GM12872 (cell line): ENCODE results near the gene LAMC1.

Experiments used
- TF ChIP-seq, protein P1 (sequence below): IDR thresholded peaks from 3 replicates; pipeline ENCODE4 v1.5.1; 2011; ENCODE audit warnings: low read depth, mild to moderate bottlenecking, low read length, moderate library complexity; ENCODE audit not compliant: insufficient read depth

LAMC1 gene

DNA sequence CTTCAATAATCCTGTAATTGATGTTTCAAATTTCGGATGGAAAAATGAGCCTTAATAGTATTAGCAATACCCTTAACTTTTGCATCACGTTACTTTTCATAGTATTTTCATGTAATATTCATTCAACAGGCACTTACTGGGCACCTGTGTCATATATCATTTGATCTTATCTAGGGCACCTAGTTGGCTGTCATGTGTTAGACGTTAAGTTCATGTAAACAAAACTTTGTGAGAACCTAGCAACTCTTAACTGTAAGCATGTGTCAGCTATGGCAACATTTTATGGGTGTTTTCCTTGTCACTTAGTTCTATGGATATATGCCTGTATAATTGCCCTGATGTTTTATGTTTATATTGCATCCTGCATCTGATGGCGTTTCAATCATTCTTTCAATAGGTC is 163.6 kb downstream of the LAMC1 start:
- TF ChIP-seq, protein P1, sequence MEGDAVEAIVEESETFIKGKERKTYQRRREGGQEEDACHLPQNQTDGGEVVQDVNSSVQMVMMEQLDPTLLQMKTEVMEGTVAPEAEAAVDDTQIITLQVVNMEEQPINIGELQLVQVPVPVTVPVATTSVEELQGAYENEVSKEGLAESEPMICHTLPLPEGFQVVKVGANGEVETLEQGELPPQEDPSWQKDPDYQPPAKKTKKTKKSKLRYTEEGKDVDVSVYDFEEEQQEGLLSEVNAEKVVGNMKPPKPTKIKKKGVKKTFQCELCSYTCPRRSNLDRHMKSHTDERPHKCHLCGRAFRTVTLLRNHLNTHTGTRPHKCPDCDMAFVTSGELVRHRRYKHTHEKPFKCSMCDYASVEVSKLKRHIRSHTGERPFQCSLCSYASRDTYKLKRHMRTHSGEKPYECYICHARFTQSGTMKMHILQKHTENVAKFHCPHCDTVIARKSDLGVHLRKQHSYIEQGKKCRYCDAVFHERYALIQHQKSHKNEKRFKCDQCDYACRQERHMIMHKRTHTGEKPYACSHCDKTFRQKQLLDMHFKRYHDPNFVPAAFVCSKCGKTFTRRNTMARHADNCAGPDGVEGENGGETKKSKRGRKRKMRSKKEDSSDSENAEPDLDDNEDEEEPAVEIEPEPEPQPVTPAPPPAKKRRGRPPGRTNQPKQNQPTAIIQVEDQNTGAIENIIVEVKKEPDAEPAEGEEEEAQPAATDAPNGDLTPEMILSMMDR: no peak

DNA sequence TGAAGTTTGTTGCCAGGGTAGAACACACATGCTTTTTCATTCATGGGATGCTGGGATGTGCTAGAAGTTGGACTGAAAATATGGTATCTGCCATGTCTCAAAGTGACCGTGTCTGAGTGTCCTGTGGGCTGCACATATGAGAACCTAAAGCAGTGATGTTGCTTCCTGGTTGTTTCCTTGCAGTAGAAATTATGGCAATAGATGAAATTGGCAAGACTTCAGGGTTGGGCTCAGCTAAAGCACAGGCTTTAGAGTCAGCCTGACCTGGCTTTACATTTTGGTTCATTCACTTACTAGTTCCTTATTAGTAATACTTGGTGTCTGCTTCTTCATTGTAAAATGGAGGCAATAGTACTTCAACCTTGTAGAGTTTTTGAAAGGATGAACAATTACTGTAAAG is 165.0 kb downstream of the LAMC1 start:
- TF ChIP-seq, protein P1: no peak

DNA sequence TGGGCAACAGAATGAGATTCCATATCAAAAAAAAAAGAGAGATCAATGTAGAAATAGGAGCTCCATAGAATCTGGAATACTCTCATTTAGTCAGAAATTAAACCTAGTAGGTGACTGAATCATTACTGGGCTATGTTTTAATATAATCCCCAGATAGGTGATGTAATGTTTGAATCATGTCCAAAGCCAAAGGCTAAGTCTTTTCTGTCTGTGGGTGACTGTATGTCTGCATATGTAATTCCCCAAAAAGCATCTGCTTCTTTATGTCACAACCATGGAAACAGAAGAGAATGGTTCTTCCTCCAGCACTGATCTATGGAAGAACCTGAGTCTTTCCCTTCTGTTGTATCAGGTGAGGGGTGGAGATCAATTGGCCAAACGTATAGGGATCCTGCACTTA is 168.6 kb downstream of the LAMC1 start:
- TF ChIP-seq, protein P1: no peak

DNA sequence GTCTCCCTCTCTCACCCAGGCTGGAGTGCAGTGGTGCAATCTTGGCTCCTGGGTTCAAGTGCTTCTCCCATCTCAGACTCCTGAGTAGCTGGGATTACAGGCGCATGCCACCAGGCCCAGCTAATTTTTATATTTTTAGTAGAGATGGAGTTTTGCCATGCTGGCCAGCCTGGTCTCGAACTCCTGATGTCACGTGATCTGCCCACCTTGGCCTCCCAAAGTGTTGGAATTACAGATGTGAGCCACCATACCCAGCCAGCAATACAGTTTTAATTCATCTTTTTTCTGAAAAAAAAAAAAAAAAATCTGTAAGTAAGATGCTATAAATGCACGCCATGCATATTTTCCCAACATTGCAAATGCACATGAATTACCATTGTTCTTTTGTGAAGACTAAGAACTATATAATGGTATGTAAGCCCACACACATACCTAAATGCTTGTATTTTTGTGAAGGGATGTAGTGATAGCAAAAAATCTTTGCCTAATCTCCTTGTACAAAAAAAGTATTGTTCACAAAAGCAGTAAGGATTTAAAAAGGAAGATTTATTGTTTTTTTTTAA is 170.8 kb downstream of the LAMC1 start:
- TF ChIP-seq, protein P1: no peak

DNA sequence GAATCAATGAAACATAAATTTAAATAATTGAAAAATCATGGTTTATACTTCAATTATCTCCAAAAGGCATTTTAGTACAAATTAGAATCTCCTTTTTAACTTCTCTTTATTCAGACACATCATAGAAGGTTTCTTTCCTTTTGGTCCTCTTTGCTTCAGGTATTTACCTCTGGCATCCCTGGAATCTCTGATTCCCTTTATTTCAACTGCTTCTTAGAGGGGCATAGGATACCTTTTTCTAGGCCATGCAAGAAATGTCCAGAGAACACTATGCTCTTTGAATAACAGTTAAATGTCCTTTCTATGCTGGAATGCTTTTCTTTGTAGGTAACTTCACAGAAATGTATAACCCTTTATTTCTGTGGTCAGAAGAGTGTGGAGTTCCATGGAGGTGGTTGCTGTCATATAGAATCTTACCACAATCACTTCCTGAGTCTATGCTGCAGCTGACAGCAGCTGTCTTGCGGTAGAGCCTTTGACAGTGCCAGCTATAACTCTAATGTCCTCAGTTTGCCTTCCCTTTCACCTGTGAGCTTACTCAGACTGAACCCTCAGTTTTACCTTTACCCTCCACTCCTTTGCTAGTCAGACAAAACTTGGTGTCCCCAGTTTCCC is 171.4 kb downstream of the LAMC1 start:
- TF ChIP-seq, protein P1: no peak

DNA sequence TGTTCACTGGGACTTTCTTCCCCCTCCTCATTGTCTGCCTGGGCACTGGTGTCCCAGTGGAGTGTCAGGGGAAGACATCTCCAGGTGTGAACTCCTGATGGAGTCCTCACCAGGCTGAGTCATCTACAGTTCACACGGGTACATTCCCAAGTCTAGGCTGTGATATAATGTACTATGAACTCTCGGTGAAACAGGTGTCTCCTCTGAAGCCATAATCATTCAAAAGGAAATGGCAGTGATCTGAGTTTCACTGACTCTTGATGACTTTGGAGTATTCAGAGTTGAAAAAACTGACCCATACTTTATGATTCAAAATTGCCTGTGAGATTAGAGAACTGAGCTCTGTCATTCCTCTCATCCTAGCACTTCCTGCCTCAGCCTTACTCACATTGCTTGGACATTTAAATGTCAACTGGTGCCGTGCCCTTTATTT is 171.9 kb downstream of the LAMC1 start:
- TF ChIP-seq, protein P1: no peak
